NCI-H748 treated with DMSO at 0.1 percent for 48 hours (cell line): ENCODE data around the gene CYGB.
"Not testable (repeated sequence)": the region's sequence is repeated elsewhere in the genome, so short reads cannot be mapped to it uniquely, and the experiment has no call there.

Source experiments
- DNase-seq: peaks from one replicate; lab custom pipeline; 2025; lab: John Stamatoyannopoulos, UW

The CYGB gene

GRCh38 chr17:76538281-76538931 lies 897 bp upstream of the CYGB start:
- no peak for DNase-seq

GRCh38 chr17:76537288-76537577 lies 276 bp downstream of the CYGB start:
- DNase-seq: no peak

GRCh38 chr17:76536511-76537287 lies 810 bp downstream of the CYGB start:
- no peak for DNase-seq

GRCh38 chr17:76535788-76536510 lies 1.6 kb downstream of the CYGB start:
- no peak for DNase-seq

GRCh38 chr17:76534831-76535732 lies 2.4 kb downstream of the CYGB start:
- DNase-seq: no peak

- not testable (repeated sequence) for DNase-seq
These were observed 3.7 kb downstream of the CYGB start for GRCh38 chr17:76533640-76534359.

GRCh38 chr17:76532072-76532651 lies 5.3 kb downstream of the CYGB start:
- DNase-seq: no peak

- no peak for DNase-seq
These were observed 5.9 kb downstream of the CYGB start for GRCh38 chr17:76531486-76532038.

- no peak for DNase-seq
These were observed 6.6 kb downstream of the CYGB start for GRCh38 chr17:76530811-76531485.

GRCh38 chr17:76530095-76530723 lies 7.3 kb downstream of the CYGB start:
- DNase-seq: no peak

GRCh38 chr17:76529224-76530094 lies 8.1 kb downstream of the CYGB start:
- DNase-seq: no peak

GRCh38 chr17:76528528-76529223 lies 8.8 kb downstream of the CYGB start:
- DNase-seq: no peak

GRCh38 chr17:76528156-76528527 lies 9.4 kb downstream of the CYGB start:
- no peak for DNase-seq

GRCh38 chr17:76527430-76528111 lies 9.9 kb downstream of the CYGB start:
- DNase-seq: no peak

GRCh38 chr17:76527016-76527415 lies 10.5 kb downstream of the CYGB start:
- not testable (repeated sequence) for DNase-seq

GRCh38 chr17:76525513-76525833 lies 12.0 kb downstream of the CYGB start:
- not testable (repeated sequence) for DNase-seq

- DNase-seq: no peak
These were observed 12.7 kb downstream of the CYGB start for GRCh38 chr17:76524598-76525512.
